ENCODE data around the gene GNGT2. TPM values are rescaled to one million over a fixed set of nuclear protein-coding genes. Genes with fewer than 3 reads are reported as not detected.
A peak's percentile ranks its signal among the peaks of the same experiment; 100 is the strongest.
"Not testable (repeated sequence)": the region's sequence is repeated elsewhere in the genome, so short reads cannot be mapped to it uniquely, and the experiment has no call there.

The GNGT2 gene
- total RNA-seq, 2 donors from 2014 or later = 0.56 to 0.94 TPM

DNA sequence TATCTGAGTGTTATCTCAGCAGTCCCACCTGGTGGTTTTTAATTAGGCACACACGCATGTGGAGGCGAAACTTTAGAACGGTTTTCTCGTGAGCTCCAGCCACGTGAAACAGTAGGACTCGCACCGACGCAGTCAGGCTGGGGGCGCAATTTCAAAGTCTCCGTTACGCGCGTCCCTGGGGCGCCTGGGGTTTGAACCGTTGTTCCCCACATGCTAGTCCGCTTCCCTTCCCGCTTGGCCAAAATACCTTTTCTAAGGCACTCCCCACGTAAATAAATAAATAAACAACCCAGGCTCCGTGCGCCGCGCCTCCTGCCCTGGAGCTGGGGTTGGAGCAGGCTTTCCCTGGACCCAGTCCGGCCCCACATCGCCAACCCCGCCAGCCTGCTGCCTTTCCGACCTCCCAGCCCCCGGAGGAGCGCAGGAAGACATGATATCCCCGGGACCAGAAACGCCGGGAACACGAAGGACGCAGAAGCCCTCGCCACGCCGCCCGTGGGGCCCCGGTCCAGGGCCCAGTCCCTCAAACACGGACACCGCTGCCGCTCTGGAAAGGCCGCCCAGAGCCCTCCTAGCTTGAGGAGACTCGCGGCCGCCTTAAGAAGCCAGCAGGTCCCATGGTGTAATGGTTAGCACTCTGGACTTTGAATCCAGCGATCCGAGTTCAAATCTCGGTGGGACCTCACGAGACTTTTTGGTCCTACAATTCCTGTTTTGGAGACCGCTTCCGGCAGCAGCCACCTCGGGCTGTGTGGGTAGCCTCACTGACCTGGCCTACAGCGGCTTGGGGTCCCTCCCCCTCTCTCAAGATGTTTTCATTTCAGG is 18.2 kb downstream of the GNGT2 start:
- H3K4me1 ChIP-seq = no peaks in the 10 kb centered on the region
- DNase-seq = peak; percentile 94
- no peak for TF ChIP-seq CTCF (IDR thresholded peaks at IDR 0.05)
- H3K27ac ChIP-seq = peak overlapping the region; percentile 98
- H3K36me3 ChIP-seq = no peaks in the 10 kb centered on the region
- peak overlapping the region; percentile 73 for H3K4me3 ChIP-seq
- H3K27me3 ChIP-seq = no peaks in the 10 kb centered on the region
- peak overlapping the region; percentile 84 to 93 for H3K9ac ChIP-seq (ENCODE audit: low read depth in 2 of 2, low read length in 2 of 2)
- intact Hi-C loops (cut with DNase I) = no loop called here
- no peaks in the 10 kb centered on the region for H3K9me3 ChIP-seq

GRCh38 chr17:49191409-49191916 is 18.9 kb downstream of the GNGT2 start:
- H3K27ac ChIP-seq = peak overlapping the region; percentile 98
- H3K4me3 ChIP-seq = peak overlapping the region; percentile 73
- peak overlapping the region; percentile 84 to 93 for H3K9ac ChIP-seq (ENCODE audit: low read depth in 2 of 2, low read length in 2 of 2)
- no peak for DNase-seq
- H3K36me3 ChIP-seq = no peaks in the 10 kb centered on the region
- no peaks in the 10 kb centered on the region for H3K4me1 ChIP-seq
- intact Hi-C loops (cut with DNase I) = no loop called here
- H3K9me3 ChIP-seq = no peaks in the 10 kb centered on the region
- H3K27me3 ChIP-seq = no peaks in the 10 kb centered on the region
- TF ChIP-seq CTCF (IDR thresholded peaks at IDR 0.05) = no peak

DNA sequence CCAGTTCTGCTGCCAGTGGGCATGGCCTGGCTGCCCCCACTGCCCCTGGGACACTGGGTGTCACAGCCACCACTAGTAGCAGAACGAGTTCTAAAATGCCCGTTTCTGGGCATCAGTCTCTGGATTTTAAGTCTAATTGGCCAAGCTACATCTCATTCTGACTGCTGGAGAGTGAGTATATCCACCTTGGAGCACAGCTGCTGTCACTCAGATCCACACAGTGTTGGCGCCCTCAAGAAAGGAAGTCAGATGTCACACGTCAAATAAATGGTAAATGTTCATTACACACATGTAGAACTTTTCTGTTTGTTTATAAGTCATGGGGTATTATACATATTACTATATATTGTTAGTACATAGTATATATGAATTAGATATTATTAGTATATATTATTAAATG is 19.4 kb downstream of the GNGT2 start:
- no peaks in the 10 kb centered on the region for H3K9me3 ChIP-seq
- H3K27ac ChIP-seq = no peak overlapping the region
- no peak overlapping the region for H3K9ac ChIP-seq (ENCODE audit: low read depth in 2 of 2, low read length in 2 of 2)
- DNase-seq = no peak
- H3K4me1 ChIP-seq = no peaks in the 10 kb centered on the region
- no peaks in the 10 kb centered on the region for H3K27me3 ChIP-seq
- TF ChIP-seq CTCF (IDR thresholded peaks at IDR 0.05) = no peak
- H3K36me3 ChIP-seq = no peaks in the 10 kb centered on the region
- H3K4me3 ChIP-seq = no peak overlapping the region
- intact Hi-C loops (cut with DNase I) = no loop called here

DNA sequence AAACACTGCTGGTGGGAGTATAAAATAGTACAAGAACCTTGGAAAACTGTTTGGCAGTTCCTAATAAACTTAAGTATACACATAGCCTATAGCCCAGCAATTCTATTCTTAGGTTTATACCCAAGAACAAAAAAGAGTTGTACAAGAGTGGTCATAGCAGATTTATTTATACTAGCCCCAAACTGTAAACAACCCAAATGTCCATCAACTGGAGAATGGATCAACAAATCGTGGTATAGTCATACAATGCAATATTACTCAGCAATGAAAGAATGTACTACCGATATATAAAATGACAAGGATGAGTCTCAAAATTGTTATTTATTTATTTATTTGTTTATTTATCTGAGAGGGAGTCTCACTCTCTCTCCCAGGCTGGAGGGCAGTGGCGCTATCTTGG is 23.1 kb downstream of the GNGT2 start:
- no peak for DNase-seq
- no peak for TF ChIP-seq CTCF (IDR thresholded peaks at IDR 0.05)
- H3K36me3 ChIP-seq = no peaks in the 10 kb centered on the region
- no peak overlapping the region for H3K27ac ChIP-seq
- no peaks in the 10 kb centered on the region for H3K9me3 ChIP-seq
- H3K4me1 ChIP-seq = no peaks in the 10 kb centered on the region
- no peaks in the 10 kb centered on the region for H3K27me3 ChIP-seq
- no peak overlapping the region for H3K4me3 ChIP-seq
- H3K9ac ChIP-seq (ENCODE audit: low read depth in 2 of 2, low read length in 2 of 2) = no peak overlapping the region
- intact Hi-C loops (cut with DNase I) = no loop called here

DNA sequence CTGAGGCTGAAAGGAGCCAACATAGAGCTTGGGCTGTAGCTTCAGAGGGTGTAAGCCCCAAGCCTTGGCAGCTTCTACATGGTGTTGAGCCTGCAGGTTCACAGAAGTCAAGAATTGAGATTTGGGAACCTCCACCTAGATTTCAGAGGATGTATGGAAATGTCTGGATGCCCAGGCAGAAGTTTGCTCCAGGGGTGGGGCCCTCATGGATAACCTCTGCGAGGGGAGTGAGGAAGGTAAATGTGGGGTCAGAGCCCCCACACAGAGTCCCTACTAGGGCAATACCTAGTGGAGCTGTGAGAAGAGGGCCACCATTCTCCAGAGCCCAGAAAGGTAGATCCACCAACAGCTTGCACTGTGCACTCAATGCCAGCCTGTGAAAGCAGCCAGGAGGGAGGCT is 25.0 kb downstream of the GNGT2 start:
- H3K36me3 ChIP-seq; H3K27me3 ChIP-seq; H3K9ac ChIP-seq (ENCODE audit: low read depth in 2 of 2, low read length in 2 of 2); H3K4me3 ChIP-seq; intact Hi-C loops (cut with DNase I); H3K27ac ChIP-seq; H3K4me1 ChIP-seq; H3K9me3 ChIP-seq; DNase-seq: not testable (repeated sequence)

DNA sequence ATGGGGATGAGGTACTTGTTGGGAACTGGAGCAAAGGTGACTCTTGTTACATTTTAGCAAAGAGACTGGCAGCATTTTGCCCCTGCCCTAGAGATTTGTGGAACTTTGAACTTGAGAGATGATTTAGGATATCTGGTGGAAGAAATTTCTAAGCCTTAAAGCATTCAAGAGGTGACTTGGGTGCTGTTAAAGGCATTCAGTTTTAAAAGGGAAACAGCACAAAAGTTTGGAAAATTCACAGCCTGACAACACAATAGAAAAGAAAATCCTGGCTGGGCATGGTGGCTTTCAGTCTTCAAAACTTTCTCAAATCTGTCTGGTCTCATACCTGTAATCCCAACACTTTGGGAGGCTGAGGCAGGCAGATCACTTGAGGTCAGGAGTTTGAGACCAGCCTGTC is 25.9 kb downstream of the GNGT2 start:
- intact Hi-C loops (cut with DNase I) = loop anchor here (5.0 kb wide), 1 partner anchor 43 kb away; no protein-coding TSS in a partner anchor
- H3K27me3 ChIP-seq; DNase-seq; H3K27ac ChIP-seq; H3K9me3 ChIP-seq; H3K4me3 ChIP-seq; H3K9ac ChIP-seq (ENCODE audit: low read depth in 2 of 2, low read length in 2 of 2); H3K36me3 ChIP-seq; H3K4me1 ChIP-seq: not testable (repeated sequence)

All from colonic mucosa (tissue), 4 donors.